ENCODE data around the gene ARFRP1.

ARFRP1 gene

DNA sequence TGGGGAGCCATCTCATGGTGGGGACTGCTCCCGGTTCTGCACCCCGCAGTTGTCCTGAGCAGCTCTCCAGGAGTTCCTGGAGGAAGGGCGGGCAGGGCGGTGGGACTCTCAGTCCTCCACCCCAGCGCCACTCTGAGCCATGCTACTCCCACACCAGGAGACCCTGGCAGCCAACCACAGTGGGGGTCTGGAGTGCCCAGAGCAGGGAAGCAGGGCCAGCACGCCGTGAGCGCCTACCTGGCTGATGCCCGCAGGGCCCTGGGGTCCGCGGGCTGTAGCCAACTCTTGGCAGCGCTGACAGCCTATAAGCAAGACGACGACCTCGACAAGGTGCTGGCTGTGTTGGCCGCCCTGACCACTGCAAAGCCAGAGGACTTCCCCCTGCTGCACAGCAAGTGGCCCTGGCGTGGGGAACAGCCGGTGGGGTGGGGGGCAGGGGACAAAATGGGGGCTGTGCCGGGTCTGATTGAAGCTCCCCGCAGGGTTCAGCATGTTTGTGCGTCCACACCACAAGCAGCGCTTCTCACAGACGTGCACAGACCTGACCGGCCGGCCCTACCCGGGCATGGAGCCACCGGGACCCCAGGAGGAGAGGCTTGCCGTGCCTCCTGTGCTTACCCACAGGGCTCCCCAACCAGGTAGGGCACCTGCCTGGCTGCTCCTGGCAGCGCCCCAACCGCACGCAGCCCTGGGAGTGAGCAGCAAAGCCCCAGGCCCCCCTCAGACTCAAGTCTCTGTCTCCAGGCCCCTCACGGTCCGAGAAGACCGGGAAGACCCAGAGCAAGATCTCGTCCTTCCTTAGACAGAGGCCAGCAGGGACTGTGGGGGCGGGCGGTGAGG lies 13.0 kb downstream of the ARFRP1 start:
- peak; percentile 39 for DNase-seq (ENCODE audit: low read depth)
- H3K4me3 ChIP-seq (ENCODE audit: low read length): no peak overlapping the region
- TF ChIP-seq, protein P1, sequence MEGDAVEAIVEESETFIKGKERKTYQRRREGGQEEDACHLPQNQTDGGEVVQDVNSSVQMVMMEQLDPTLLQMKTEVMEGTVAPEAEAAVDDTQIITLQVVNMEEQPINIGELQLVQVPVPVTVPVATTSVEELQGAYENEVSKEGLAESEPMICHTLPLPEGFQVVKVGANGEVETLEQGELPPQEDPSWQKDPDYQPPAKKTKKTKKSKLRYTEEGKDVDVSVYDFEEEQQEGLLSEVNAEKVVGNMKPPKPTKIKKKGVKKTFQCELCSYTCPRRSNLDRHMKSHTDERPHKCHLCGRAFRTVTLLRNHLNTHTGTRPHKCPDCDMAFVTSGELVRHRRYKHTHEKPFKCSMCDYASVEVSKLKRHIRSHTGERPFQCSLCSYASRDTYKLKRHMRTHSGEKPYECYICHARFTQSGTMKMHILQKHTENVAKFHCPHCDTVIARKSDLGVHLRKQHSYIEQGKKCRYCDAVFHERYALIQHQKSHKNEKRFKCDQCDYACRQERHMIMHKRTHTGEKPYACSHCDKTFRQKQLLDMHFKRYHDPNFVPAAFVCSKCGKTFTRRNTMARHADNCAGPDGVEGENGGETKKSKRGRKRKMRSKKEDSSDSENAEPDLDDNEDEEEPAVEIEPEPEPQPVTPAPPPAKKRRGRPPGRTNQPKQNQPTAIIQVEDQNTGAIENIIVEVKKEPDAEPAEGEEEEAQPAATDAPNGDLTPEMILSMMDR (IDR thresholded peaks at IDR 0.05; ENCODE audit: insufficient read depth, low read depth, low read length, missing control alignments): no peak

DNA sequence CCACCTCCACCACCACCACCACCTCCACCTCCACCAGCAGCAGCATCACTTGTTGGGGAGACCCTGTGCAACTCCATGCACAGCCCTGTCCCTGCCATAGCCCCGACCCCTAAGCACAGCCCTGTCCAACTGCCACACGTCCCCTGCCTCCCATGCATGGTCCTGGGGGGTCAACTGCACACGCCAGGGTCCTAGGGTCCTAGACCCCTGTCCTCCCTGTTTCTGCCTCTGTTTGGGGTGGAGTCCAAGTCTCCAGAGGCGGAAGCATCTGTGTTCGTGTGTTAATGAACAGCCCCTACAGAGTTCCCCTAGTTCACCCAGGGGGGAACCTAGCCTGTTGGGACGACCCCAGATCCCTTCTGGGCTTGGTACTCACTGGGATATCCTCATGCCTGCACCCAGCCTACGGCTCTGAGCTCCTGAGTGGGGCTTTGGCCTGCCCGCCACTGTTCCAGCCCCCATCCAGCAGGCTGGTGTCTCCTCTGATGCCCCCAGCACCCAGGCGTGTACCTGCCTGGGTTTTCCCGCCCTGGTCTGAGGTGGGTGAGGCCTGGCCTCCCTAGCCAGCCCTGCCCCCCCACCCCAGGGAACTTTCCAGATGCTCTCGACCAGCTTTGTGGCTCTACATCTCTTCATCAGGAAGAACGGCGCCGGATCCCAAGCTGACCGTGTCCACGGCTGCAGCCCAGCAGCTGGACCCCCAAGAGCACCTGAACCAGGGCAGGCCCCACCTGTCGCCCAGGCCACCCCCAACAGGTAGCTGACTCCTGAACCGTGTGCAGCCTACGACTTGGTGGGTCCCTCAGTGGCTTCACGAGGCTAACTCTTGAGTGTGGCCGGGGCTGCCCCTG lies 13.8 kb downstream of the ARFRP1 start:
- TF ChIP-seq, protein P1 (IDR thresholded peaks at IDR 0.05; ENCODE audit: insufficient read depth, low read depth, low read length, missing control alignments): no peak
- no peak for DNase-seq (ENCODE audit: low read depth)
- no peak overlapping the region for H3K4me3 ChIP-seq (ENCODE audit: low read length)

DNA sequence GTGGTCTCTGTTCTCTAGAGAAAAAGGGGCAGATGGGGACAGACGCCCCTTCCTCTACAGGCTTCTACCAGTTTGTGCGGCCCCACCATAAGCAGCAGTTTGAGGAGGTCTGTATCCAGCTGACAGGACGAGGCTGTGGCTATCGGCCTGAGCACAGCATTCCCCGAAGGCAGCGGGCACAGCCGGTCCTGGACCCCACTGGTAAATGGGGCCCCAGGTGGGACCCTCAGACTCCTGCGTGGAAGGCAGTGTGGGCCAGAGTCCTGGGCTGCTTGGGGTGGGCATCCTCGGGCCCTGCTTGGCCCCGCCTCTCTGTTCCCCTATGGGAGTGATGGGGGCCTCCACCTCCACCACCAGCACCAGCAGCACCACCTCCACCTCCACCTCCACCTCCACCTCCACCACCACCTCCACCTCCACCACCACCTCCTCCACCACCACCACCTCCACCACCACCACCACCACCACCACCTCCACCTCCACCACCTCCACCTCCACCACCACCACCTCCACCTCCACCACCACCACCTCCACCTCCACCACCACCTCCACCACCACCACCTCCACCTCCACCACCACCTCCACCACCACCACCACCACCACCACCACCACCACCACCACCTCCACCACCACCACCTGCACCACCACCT lies 14.6 kb downstream of the ARFRP1 start:
- no peak overlapping the region for H3K4me3 ChIP-seq (ENCODE audit: low read length)
- TF ChIP-seq, protein P1 (IDR thresholded peaks at IDR 0.05; ENCODE audit: insufficient read depth, low read depth, low read length, missing control alignments): no peak
- DNase-seq (ENCODE audit: low read depth): no peak

DNA sequence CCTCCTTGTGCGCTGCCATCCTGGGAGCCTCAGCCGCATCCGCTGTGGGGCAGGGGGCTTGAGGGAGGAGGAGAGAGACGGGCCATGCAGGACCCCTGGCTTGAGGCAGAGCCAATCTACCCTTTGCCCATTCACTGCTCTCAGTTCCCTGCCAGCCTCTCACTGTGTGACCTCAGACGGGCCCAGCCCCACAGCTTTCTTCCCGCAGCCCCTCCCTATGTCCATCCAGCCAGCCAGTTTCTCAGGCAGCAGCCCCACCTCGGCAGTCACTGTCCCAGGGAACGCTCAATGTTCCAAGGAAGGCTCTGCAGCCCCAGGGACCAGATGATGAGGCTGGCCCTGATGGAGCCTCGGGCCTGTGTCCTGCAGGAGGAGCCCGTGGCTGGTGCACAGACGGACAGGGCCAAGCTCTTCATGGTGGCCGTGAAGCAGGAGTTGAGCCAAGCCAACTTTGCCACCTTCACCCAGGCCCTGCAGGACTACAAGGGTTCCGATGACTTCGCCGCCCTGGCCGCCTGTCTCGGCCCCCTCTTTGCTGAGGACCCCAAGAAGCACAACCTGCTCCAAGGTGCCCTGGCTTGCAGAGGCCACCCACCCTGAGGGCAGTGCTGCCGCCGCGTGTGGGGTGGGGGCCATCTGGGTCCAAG lies 15.2 kb downstream of the ARFRP1 start:
- TF ChIP-seq, protein P1 (IDR thresholded peaks at IDR 0.05; ENCODE audit: insufficient read depth, low read depth, low read length, missing control alignments): no peak
- no peak for DNase-seq (ENCODE audit: low read depth)

DNA sequence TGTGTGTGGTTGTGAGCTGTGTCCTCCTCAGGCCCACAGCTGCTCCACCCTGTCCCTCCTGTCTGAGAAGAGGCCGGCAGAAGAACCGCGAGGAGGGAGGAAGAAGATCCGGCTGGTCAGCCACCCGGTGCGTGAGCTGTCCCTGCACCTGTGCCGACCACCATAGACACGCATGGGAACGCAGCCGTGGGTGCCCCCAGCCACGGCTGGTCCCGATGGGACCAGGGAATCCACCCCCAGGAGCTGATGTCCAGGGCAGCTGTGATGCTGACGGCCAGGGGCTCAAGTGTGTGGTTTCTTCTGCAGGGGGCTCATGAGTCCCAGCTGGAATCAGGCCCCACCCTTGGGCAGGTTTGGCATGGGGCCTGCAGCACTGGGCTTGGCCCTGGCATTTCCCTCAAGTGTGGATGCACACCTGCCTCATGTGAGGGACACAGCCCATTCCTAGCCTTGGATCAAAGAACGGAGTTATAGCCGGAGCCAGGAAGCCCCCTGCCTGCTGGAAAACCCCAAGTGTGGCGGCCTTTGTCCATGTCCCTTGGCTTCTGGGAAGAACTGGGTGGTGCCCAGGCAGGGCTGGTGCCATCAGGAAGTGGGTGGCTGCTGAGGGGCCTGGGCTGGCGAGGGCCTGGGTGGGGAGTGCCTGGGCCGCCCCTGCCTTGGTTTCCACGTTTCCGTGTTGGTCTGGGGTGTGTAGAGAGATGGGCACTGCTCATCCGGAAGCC lies 15.9 kb downstream of the ARFRP1 start:
- no peak for DNase-seq (ENCODE audit: low read depth)
- H3K4me3 ChIP-seq (ENCODE audit: low read length): no peak overlapping the region
- TF ChIP-seq, protein P1 (IDR thresholded peaks at IDR 0.05; ENCODE audit: insufficient read depth, low read depth, low read length, missing control alignments): no peak

More for the DNA sequence above, 15.2 kb downstream of the ARFRP1 start:
- H3K4me3 ChIP-seq (ENCODE audit: low read length): no peak overlapping the region

Data from epithelial cell of esophagus (primary cell).